Cardiac fibroblast (primary cell): ENCODE measurements around the gene GPT2.
A peak's percentile ranks its signal among the peaks of the same experiment; 100 is the strongest.

Experiments used
- DNase-seq, 2 donors: peaks; one replicate each; pipeline versions ENCODE4 v3.0.0 to v3.0.0-alpha.2; 2010; ENCODE audit warnings: low read depth in 2 of 2
- H3K4me3 ChIP-seq, 2 donors: replicated peaks in 1 of 2; 1 replicate in 1 of 2; 2 replicates in 1 of 2; pipeline ENCODE4 v1.5.1; 2011; ENCODE audit warnings: low read depth in 2 of 2, low read length in 2 of 2, mild to moderate bottlenecking in 2 of 2, moderate library complexity in 1 of 2
- TF ChIP-seq, protein P1 (sequence below): IDR thresholded peaks from one replicate; pipeline ENCODE4 v1.5.1; 2011; ENCODE audit warnings: low read depth, mild to moderate bottlenecking, low read length, inconsistent platforms

GPT2 gene, protein sequence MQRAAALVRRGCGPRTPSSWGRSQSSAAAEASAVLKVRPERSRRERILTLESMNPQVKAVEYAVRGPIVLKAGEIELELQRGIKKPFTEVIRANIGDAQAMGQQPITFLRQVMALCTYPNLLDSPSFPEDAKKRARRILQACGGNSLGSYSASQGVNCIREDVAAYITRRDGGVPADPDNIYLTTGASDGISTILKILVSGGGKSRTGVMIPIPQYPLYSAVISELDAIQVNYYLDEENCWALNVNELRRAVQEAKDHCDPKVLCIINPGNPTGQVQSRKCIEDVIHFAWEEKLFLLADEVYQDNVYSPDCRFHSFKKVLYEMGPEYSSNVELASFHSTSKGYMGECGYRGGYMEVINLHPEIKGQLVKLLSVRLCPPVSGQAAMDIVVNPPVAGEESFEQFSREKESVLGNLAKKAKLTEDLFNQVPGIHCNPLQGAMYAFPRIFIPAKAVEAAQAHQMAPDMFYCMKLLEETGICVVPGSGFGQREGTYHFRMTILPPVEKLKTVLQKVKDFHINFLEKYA

DNA sequence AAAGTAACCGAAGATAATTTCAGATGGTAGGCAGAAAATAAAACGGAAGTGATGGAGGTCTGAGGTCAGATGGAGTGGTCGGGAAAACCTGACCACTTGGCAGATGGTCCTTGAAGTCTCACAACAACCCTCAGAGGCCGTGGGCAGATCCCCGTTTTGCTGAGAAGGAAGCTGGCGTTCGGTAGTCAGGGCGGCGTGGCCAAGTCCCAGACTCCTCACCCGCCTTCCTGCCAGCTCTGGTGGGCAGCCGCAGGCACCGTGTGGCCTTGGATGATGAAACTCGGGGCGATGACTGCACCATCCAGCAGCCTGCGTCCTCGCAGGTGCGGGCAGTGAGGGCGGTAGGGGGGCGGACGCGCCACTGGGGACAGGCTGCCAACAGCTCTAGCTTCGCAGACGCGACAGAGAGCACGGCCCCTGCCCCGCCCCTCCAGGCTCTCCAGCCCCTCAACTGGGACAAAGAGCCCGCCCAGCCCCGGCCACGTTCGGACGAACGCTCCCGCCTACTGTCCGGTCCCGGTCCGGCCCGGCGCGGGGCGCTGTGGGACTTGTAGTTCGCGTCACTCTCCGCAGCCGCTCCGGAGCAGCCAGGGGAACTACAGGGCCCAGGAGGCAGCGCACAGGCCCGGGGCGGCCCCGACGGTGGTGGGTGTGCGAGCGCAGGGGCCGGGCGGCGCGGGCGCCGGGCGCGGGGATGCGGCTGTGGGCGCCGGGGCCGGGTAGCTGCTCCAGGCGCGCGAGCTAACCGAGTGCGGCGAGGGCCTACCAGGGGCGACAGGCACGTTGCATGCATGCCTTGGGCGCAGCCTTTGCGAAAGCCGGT, at the start of gene GPT2:
TSS of gene GPT2 (plus strand) at position 673 of the 823 bp plus-strand sequence. CDS start 354 bp downstream, outside the sequence.
- DNase-seq, result peak; percentile 93 to 96
- H3K4me3 ChIP-seq, result peak within 1 kb of the TSS; percentile 94 to 96
- TF ChIP-seq, protein P1, sequence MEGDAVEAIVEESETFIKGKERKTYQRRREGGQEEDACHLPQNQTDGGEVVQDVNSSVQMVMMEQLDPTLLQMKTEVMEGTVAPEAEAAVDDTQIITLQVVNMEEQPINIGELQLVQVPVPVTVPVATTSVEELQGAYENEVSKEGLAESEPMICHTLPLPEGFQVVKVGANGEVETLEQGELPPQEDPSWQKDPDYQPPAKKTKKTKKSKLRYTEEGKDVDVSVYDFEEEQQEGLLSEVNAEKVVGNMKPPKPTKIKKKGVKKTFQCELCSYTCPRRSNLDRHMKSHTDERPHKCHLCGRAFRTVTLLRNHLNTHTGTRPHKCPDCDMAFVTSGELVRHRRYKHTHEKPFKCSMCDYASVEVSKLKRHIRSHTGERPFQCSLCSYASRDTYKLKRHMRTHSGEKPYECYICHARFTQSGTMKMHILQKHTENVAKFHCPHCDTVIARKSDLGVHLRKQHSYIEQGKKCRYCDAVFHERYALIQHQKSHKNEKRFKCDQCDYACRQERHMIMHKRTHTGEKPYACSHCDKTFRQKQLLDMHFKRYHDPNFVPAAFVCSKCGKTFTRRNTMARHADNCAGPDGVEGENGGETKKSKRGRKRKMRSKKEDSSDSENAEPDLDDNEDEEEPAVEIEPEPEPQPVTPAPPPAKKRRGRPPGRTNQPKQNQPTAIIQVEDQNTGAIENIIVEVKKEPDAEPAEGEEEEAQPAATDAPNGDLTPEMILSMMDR, result no peak

DNA sequence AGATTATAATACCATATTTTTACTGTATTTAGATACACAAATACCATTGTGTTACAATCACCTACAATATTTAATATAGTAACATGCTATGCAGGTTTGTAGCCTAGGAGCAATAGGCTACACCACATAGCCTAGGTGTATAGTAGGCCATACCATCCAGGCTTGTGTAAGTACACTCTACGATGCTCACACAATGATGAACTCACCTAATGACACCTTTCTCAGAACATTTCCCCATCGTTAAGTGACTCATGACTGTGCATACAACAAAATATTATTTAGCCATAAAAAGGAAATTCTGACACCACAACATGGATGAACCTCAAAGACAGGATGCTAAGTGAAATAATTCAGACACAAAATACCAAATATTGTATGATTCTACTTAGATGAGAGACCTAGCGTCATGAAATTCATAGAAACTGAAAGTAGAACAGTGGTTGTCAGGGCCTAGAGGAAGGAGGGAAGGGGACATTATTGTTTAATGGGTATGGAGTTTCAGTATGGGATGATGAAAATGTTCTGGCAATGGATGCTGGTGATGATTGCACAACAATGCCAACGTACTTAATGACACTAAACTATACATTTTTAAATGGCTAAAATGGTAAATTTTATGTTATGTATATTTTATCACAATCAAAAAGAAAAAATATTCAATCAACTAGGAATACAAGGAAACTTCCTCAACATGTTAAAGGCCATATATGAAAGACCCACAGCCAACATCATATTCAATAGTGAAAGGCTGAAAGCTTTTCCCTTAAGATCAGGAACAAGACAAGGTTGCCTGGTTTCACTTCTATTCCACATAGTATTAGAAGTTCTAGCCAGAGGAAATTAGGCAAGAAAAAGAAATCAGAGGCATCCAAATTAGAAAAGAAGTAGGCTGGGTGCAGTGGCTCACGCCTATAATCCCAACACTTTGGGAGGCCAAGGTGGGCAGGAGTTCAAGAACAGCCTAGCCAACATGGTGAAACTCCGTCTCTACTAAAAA, 47.3 kb upstream of the GPT2 start:
- no peak for DNase-seq
- TF ChIP-seq, protein P1, result no peak

DNA sequence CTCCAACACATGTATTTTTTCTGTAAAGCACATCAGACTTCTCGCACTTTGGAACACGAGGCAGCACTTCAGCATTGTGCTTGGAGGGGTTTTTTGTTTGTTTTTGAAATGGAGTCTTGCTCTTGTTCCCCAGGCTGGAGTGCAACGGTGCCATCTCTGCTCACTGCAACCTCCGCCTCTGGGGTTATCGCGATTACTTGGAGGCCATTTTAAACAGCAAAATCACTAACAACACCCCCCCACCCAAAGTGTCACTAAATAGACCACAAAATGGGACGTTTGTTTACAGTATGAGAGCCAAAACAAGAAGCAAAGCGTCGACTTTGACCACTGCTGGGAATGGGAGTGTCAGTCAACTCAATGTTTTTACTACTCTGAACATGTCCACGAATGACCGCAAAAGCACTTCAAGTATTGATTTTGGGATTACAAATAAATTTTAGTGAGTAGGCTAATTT, 44.1 kb upstream of the GPT2 start:
- TF ChIP-seq, protein P1, result no peak
- DNase-seq, result no peak
- no peak overlapping the region for H3K4me3 ChIP-seq

More for the DNA sequence above, 47.3 kb upstream of the GPT2 start:
- no peak overlapping the region for H3K4me3 ChIP-seq

DNA sequence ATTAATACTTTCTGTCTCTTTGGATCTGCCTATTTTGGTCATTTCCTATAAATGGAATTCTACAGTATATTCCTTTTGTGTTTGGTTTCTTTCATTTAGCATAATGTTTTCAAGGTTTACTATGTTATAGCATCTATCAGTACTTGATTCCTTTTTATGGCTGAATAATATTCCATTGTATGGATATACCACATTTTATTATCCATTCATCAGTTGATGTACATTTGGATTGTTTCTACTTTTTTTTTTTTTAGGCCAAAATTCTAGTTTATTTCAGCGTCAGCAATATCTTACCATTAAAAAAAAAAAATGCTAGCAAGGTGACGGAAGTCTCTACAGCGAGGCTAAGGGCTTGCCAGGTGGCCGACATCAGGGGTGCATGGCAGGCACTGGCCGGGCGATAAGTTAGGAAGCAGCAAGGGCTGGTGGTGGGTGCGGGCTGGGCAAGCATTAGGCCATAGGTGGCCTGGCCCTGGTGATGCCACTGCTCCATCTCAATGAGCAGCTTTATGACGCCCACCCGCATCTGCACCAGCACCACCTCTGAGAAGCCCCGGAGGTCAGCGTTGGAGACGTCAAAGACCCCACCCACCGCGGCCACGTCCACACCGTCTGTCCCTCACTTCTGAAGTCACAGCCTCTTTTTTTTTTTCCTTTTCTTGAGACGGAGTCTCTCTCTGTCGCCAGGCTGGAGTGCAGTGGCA, 41.8 kb upstream of the GPT2 start:
- DNase-seq, result no peak
- TF ChIP-seq, protein P1, result no peak
- no peak overlapping the region for H3K4me3 ChIP-seq

DNA sequence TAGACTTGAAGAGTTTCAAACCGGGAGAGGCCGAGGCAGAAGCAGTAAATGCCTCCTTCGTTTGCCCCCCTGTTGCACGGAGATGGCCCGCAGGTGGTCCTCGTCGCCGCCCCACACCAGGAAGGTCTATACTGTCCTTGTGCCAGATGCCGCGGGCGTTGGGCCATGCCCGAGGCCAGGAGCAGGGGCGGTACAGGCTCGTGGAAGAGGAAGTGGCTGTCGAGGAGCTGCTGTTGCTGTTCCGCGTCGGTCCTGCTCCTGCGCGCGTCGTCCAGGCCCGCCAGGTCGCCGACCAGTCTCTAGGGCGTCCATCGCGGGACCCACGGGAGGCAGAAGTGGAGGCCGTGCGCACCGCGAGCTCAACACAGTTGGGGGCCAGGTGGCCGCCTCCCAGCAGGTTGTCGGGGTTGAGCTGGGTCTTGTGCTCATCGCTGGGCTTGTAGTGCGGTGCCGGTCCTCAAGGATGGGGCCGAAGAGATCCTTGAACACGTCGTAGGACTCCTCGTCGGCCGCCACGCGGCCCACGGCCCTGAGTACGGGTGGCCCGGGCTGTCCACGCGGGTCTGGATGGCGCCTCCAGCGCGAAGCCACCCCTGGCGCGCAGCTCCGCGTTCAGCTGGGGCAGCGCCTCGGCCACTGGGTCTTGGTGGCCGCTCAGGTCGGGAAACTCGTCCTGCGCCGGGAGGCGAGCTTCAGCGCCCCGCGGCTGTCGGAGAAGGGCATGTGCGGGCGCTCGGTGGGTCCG, 40.1 kb upstream of the GPT2 start:
- no peak overlapping the region for H3K4me3 ChIP-seq

More for the DNA sequence above, 40.1 kb upstream of the GPT2 start:
- TF ChIP-seq, protein P1, result no peak
- no peak for DNase-seq
